Heart left ventricle (tissue), 16 donors: ENCODE results near the gene LIPM. TPM values are rescaled to one million over a fixed set of nuclear protein-coding genes. Genes with fewer than 3 reads are reported as not detected.

Experiments used
- ATAC-seq, 4 donors: fragments of 200-7000 bp; cut with Tn5 transposase; one replicate each; pipeline ENCODE4 v1.9.1; 2020 to 2022; ENCODE audit warnings: moderate library complexity in 4 of 4, mild to moderate bottlenecking in 3 of 4, moderate number of reproducible peaks in 1 of 4
- DNase-seq, 5 donors: peaks; one replicate each; pipeline ENCODE4 v3.0.0-alpha.2; 2020
- H3K27ac ChIP-seq, 12 donors: fragments of 200-600 bp; sonication (generic) in 4 of 12; one replicate each; pipeline versions ENCODE4 v1.5.0 to v1.8.0; 2016 to 2022; ENCODE audit warnings: mild to moderate bottlenecking in 2 of 12
- H3K27me3 ChIP-seq, 9 donors: fragments of 200-600 bp; sonication (generic) in 2 of 9; one replicate each; pipeline versions ENCODE4 v1.5.1 to v1.8.0; 2016 to 2022; ENCODE audit warnings: mild to moderate bottlenecking in 3 of 9
- H3K36me3 ChIP-seq, 9 donors: fragments of 200-600 bp; sonication (generic) in 2 of 9; one replicate each; pipeline versions ENCODE4 v1.5.0 to v1.8.0; 2018 to 2022; ENCODE audit warnings: mild to moderate bottlenecking in 2 of 9
- H3K4me1 ChIP-seq, 12 donors: fragments of 200-600 bp; sonication (generic) in 4 of 12; one replicate each; pipeline versions ENCODE4 v1.5.0 to v1.8.0; 2016 to 2022; ENCODE audit warnings: mild to moderate bottlenecking in 3 of 12
- H3K4me3 ChIP-seq, 12 donors: fragments of 200-600 bp; sonication (generic) in 4 of 12; one replicate each; pipeline versions ENCODE4 v1.5.0 to v1.8.0; 2017 to 2022; ENCODE audit warnings: mild to moderate bottlenecking in 9 of 12, moderate library complexity in 4 of 12
- H3K9me3 ChIP-seq, 12 donors: fragments of 200-600 bp; sonication (generic) in 4 of 12; one replicate each; pipeline versions ENCODE4 v1.5.0 to v1.8.0; 2016 to 2022; ENCODE audit warnings: mild to moderate bottlenecking in 1 of 12
- CTCF ChIP-seq, 12 donors: fragments of 200-600 bp; sonication (generic) in 4 of 12; IDR thresholded peaks; one replicate each; pipeline versions ENCODE4 v1.5.0 to v1.8.0; 2018 to 2022; ENCODE audit warnings: antibody characterized with exemption in 12 of 12, mild to moderate bottlenecking in 5 of 12
- POLR2A ChIP-seq, 2 donors: fragments of 450-650 bp; IDR thresholded peaks; one replicate each; pipeline ENCODE4 v1.6.1; 2017; ENCODE audit warnings: antibody characterized with exemption in 2 of 2, mild to moderate bottlenecking in 2 of 2, moderate library complexity in 2 of 2
- WGBS, 4 donors: extraction: QIAGEN DNeasy Blood & Tissue Kit in 2 of 4; methylation state at CpG; one replicate each; pipeline versions ENCODE4 v1.1.5 to v1.1.7; 2013 to 2018; 5-methylcytosine and 5-hydroxymethylcytosine counted together
- intact Hi-C, 10 donors: fragments of 100-400 bp; cut with DNase I; formaldehyde crosslinking; loops; one replicate each; pipeline versions ENCODE4 v1.11.1 to v1.14.2; 2022
- polyA plus RNA-seq, 2 donors: library from polyadenylated mRNA; stranded (reverse); fragments of 200-250 nt; gene quantifications; one replicate each; pipeline ENCODE4 v1.2.3, GENCODE V29; 2013
- total RNA-seq, 9 donors: library from RNA; depleted of rRNA in 2 of 9; stranded (reverse); fragments of >200 nt in 2 of 9; fragmentation: NEBNext Ultra II Directional in 3 of 9; extraction: Animal tissue kit (Norgen Biotek cat#: 25700) in 3 of 9; gene quantifications; one replicate each; pipeline versions ENCODE4 v1.1.0 to v1.2.4, GENCODE V29; 2016 to 2023
- donor health status: ischemic (EF 13 %, LVEDD 7.1; RV severe dilation, severe dysfunction).
- donor health status: healthy with polysubstance abuse.
- donor health status: DM: no; HTN: yes; CAD: no.
- donor health status: DM: no; HTN: no; CAD: no.
- donor health status: ischemic (EF 25% LVEDD 6.9; RV normal size, moderate dysfunction).
- donor health status: ischemic (EF 25% LVEDD 5.7; RV mildly dilated, moderate dysfunction).
- donor health status: healthy.
- donor health status: DM: yes; HTN: yes; CAD: no.
- donor health status: ischemic (EF 35%, LVEDD 5.7; RV mildly dilated, moderate dysfunction).
- donor health status: nonischemic (EF 11% LVEDD 7.7; RV severe dilation, severe dysfunction).
- donor health status: DM: yes; HTN: yes; CAD: no.
- donor health status: PGD.
- donor health status: ischemic (EF 29% LVEDD 5.4; RV normal size, mild dysfunction).
- donor health status: nonischemic (EF 23%, LVEDD 6.1; RV moderate dilation, normal function).

The LIPM gene
- total and polyA plus RNA-seq, 11 donors, result not detected

GRCh38 chr10:88851706-88852105 lies 49.2 kb downstream of the LIPM start, which contains the start of gene ANKRD22:
ANKRD22 (minus strand) TSS chr10:88851844; CDS start chr10:88851607, 237 bp downstream.
- H3K27me3 ChIP-seq, result no peaks in the 10 kb centered on the region
- ATAC-seq (peak in 3 of 4 donors; percentile 41 to 81 (median 79)), DNase-seq (no peak)
- H3K4me1 ChIP-seq, result peaks cover 0 to 47% (median 0%) of the 10 kb centered on the region in 12 donors
- H3K36me3 ChIP-seq, result no peaks in the 10 kb centered on the region
- peak within 1 kb of the TSS in 1 of 12 donors; percentile 78 for H3K27ac ChIP-seq
- peak within 1 kb of the TSS in 1 of 12 donors; percentile 44 for H3K4me3 ChIP-seq
- TF ChIP-seq POLR2A (IDR thresholded peaks at IDR 0.05) (no peak), CTCF (IDR thresholded peaks at IDR 0.05) (no peak)
- intact Hi-C loops, result no loop called here
- peaks cover 0 to 1% (median 0%) of the 10 kb centered on the region in 12 donors for H3K9me3 ChIP-seq
- 72 to 79% (median 75%) methylated on average over 5 of the region's 5 CpGs for WGBS, 4 donors

GRCh38 chr10:88852327-88852726 lies 49.8 kb downstream of the LIPM start:
- Histone ChIP-seq H3K27me3 (no peaks in the 10 kb centered on the region), H3K36me3 (no peaks in the 10 kb centered on the region), H3K4me1 (peaks cover 0 to 52% (median 0%) of the 10 kb centered on the region in 12 donors), H3K27ac (peak overlapping the region in 1 of 12 donors; percentile 78), H3K9me3 (no peaks in the 10 kb centered on the region), H3K4me3 (no peak overlapping the region)
- TF ChIP-seq CTCF (IDR thresholded peaks at IDR 0.05), result no peak
- intact Hi-C loops, result no loop called here
- DNase-seq (no peak), ATAC-seq (no peak)
- 70 to 86% (median 78%) methylated on average over 4 of the region's 4 CpGs for WGBS, 4 donors

- ATAC-seq, result peak in 3 of 4 donors; percentile 34 to 54 (median 50)
- no peaks in the 10 kb centered on the region for H3K27me3 ChIP-seq
Observed at GRCh38 chr10:88853155-88853881, 50.8 kb downstream of the LIPM start.

More at GRCh38 chr10:88853155-88853881, 50.8 kb downstream of the LIPM start:
- 56 to 66% (median 61%) methylated on average over 4 of the region's 4 CpGs for WGBS, 4 donors
- no peaks in the 10 kb centered on the region for H3K9me3 ChIP-seq
- H3K4me1 ChIP-seq, result peaks cover 0 to 52% (median 2%) of the 10 kb centered on the region in 12 donors
- TF ChIP-seq POLR2A (IDR thresholded peaks at IDR 0.05), result no peak
- TF ChIP-seq CTCF (IDR thresholded peaks at IDR 0.05), result no peak
- H3K27ac ChIP-seq, result peak overlapping the region in 1 of 12 donors; percentile 78
- DNase-seq, result no peak
- no peaks in the 10 kb centered on the region for H3K36me3 ChIP-seq
- no peak overlapping the region for H3K4me3 ChIP-seq
- intact Hi-C loops, result no loop called here
